DND-41 (cell line): Measurements from ENCODE around the gene GPALPP1.

Experiments used
- ATAC-seq: fragments of 200-7000 bp; cut with Tn5 transposase; 3 replicates; pipeline ENCODE4 v1.9.1; 2021; ENCODE audit warnings: low read depth; ENCODE audit not compliant: insufficient read depth
- DNase-seq: peaks from one replicate; pipeline ENCODE4 v3.0.0-alpha.2; 2020
- H2AFZ ChIP-seq: 2 replicates; pipeline ENCODE4 v1.6.0; 2012; ENCODE audit warnings: low read depth, low read length
- H3K27ac ChIP-seq: 2 replicates; pipeline ENCODE4 v1.5.1; 2012; ENCODE audit warnings: low read length, inconsistent platforms
- H3K27me3 ChIP-seq: fragments of 200-600 bp; sonication (generic); 2 replicates; pipeline ENCODE4 v1.6.0; 2012; ENCODE audit warnings: low read length, mild to moderate bottlenecking, inconsistent platforms; ENCODE audit not compliant: insufficient read depth, poor library complexity
- H3K36me3 ChIP-seq: 2 replicates; pipeline ENCODE4 v1.5.1; 2012; ENCODE audit warnings: low read length, inconsistent platforms; ENCODE audit not compliant: insufficient read depth
- H3K4me1 ChIP-seq: 2 replicates; pipeline ENCODE4 v1.5.1; 2012; ENCODE audit warnings: mild to moderate bottlenecking, low read length; ENCODE audit not compliant: insufficient read depth
- H3K4me2 ChIP-seq: 2 replicates; pipeline ENCODE4 v1.6.0; 2012; ENCODE audit warnings: mild to moderate bottlenecking, moderate library complexity, low read length, inconsistent platforms; ENCODE audit not compliant: insufficient read depth
- H3K4me3 ChIP-seq, 2 experiments: fragments of 200-600 bp in 1 of 2; shearing (Covaris generic) in 1 of 2; 2 replicates each; pipeline ENCODE4 v1.5.1; 2012 to 2016; ENCODE audit warnings: inconsistent platforms in 2 of 2, low read length in 2 of 2, mild to moderate bottlenecking in 2 of 2, low read depth in 1 of 2, moderate library complexity in 1 of 2
- H3K79me2 ChIP-seq: 2 replicates; pipeline ENCODE4 v1.6.0; 2012; ENCODE audit warnings: low read length, inconsistent platforms; ENCODE audit not compliant: insufficient read depth
- H3K9ac ChIP-seq: 2 replicates; pipeline ENCODE4 v1.6.0; 2012; ENCODE audit warnings: low read depth, mild to moderate bottlenecking, inconsistent platforms, low read length, moderate library complexity
- H3K9me3 ChIP-seq: 2 replicates; pipeline ENCODE4 v1.5.1; 2012; ENCODE audit warnings: low read length, moderate library complexity, mild to moderate bottlenecking, inconsistent platforms; ENCODE audit not compliant: insufficient read depth, severe bottlenecking
- H4K20me1 ChIP-seq: 2 replicates; pipeline ENCODE4 v1.6.0; 2012; ENCODE audit warnings: low read length; ENCODE audit not compliant: insufficient read depth
- EZH2 ChIP-seq: IDR thresholded peaks from 3 replicates; pipeline ENCODE4 v1.6.1; 2012; ENCODE audit warnings: borderline replicate concordance, low read depth, mild to moderate bottlenecking, moderate library complexity, low read length, inconsistent platforms; ENCODE audit not compliant: severe bottlenecking
- TF ChIP-seq, protein P1 (sequence below): IDR thresholded peaks from 2 replicates; pipeline ENCODE4 v1.5.1; 2012; ENCODE audit warnings: borderline replicate concordance, low read length, moderate library complexity, mild to moderate bottlenecking; ENCODE audit not compliant: poor library complexity, severe bottlenecking; ENCODE audit errors: extremely low read depth

Gene GPALPP1

DNA sequence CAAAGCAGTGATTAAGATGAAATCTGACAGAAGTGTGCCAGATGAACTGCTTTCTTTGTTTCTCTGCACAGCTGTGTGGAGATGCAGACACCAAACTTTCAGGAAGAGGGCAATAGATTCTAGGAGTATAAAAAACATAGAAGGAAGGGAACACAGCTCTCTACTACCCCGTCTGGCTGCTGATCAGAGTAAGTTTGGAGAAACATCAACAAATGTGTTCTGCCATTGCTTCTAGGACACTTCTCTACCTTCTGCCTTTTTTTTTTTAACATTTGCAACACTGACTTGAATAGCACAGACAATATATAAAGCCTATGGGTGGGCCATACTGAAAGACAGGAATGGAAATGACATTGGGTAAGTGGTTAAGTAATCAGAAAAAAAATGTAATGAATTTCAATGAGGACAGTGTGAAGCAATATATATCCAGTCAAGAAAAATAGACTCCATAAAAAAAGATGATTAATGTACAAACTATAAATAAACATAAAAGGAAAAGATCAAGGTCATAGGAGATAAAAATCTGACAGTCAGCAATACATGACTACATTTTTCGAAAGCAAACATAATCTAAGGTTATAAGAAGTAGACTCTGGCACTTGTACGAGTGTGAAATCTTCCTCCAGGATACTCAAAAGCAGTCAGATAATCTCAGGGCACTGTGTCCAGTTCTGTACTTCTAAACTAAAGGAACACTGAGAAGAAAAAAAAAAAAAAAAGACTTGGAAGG is 21.5 kb upstream of the GPALPP1 start:
- Histone ChIP-seq H2AFZ (no peak overlapping the region), H3K9me3 (peaks cover 16% of the 10 kb centered on the region), H3K4me2 (no peak overlapping the region), H3K27ac (no peak overlapping the region), H3K4me3 (no peak overlapping the region), H3K4me1 (no peaks in the 10 kb centered on the region), H3K79me2 (0 out of 2 replicates have a peak, but pooled peaks cover 4% of the 10 kb centered on the region), H4K20me1 (peaks cover 4% of the 10 kb centered on the region; the same call in 1 of the 2 replicates), H3K9ac (no peak overlapping the region), H3K36me3 (peaks cover 47% of the 10 kb centered on the region), H3K27me3 (no peaks in the 10 kb centered on the region)
- no peak for TF ChIP-seq EZH2
- TF ChIP-seq, protein P1, sequence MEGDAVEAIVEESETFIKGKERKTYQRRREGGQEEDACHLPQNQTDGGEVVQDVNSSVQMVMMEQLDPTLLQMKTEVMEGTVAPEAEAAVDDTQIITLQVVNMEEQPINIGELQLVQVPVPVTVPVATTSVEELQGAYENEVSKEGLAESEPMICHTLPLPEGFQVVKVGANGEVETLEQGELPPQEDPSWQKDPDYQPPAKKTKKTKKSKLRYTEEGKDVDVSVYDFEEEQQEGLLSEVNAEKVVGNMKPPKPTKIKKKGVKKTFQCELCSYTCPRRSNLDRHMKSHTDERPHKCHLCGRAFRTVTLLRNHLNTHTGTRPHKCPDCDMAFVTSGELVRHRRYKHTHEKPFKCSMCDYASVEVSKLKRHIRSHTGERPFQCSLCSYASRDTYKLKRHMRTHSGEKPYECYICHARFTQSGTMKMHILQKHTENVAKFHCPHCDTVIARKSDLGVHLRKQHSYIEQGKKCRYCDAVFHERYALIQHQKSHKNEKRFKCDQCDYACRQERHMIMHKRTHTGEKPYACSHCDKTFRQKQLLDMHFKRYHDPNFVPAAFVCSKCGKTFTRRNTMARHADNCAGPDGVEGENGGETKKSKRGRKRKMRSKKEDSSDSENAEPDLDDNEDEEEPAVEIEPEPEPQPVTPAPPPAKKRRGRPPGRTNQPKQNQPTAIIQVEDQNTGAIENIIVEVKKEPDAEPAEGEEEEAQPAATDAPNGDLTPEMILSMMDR, result no peak
- DNase-seq (no peak), ATAC-seq (no peak)

- ATAC-seq (no peak), DNase-seq (no peak)
- H3K4me3 ChIP-seq, result no peak overlapping the region
- H3K27me3 ChIP-seq, result no peaks in the 10 kb centered on the region
- H3K9me3 ChIP-seq, result peaks cover 10% of the 10 kb centered on the region
- no peak overlapping the region for H2AFZ ChIP-seq
- peaks cover 4% of the 10 kb centered on the region; the same call in 1 of the 2 replicates for H4K20me1 ChIP-seq
- H3K4me1 ChIP-seq, result no peaks in the 10 kb centered on the region
- peaks cover 42% of the 10 kb centered on the region for H3K36me3 ChIP-seq
- no peak overlapping the region for H3K27ac ChIP-seq
- H3K79me2 ChIP-seq, result 0 out of 2 replicates have a peak, but pooled peaks cover 4% of the 10 kb centered on the region
- H3K9ac ChIP-seq, result no peak overlapping the region
- H3K4me2 ChIP-seq, result no peak overlapping the region
- TF ChIP-seq EZH2, result no peak
- TF ChIP-seq, protein P1, result no peak
These were observed 20.9 kb upstream of the GPALPP1 start for GRCh38 chr13:44968434-44968815.

DNA sequence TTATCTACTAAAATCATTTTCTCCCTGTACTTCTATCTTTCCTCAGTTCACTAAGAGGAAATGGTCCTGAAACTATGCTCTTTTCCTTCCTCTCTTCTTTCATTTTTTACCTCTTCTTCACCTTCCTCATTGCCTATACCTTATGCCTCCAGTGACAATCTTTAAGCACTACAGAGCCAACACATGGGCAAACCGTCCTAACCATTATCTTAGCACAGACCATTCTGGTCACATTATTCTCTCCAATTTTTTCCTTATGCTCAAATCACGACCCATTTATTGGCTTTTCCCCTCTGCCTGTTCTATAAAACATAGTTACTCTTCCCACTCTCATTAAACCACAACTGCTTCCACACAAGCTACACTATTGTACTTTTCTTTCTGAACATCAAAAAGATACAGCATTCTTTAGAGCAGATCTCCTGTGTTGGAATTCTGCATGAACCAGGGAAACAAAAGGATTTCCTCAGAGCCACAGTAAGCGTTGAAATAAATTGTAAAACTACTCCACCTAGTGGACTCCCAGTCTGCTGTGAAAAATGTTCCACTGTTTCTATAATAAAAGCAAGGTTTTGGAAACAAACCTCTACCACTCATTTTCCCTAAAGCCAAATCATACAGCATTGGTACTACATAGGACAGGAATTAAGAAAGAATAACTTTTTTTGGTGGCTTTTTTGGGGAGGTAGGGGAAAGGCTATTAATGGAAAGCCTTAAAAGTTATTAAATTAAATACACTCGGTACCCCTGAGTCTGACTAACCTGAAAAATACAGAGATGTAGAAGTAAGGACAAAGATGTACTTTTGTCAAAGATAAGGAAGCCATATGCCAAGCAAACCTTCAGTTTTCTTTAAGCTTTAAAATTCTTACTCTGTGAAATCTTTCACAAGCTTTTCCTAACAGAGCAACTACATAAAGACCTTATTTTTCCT is 19.5 kb upstream of the GPALPP1 start:
- H3K9me3 ChIP-seq, result peaks cover 2% of the 10 kb centered on the region
- H3K79me2 ChIP-seq, result 0 out of 2 replicates have a peak, but pooled peaks cover 4% of the 10 kb centered on the region
- no peaks in the 10 kb centered on the region for H3K4me1 ChIP-seq
- peaks cover 37% of the 10 kb centered on the region for H3K36me3 ChIP-seq
- peaks cover 4% of the 10 kb centered on the region; the same call in 1 of the 2 replicates for H4K20me1 ChIP-seq
- no peak overlapping the region for H2AFZ ChIP-seq
- no peak overlapping the region for H3K9ac ChIP-seq
- TF ChIP-seq, protein P1, result peak; percentile 85
- no peak for TF ChIP-seq EZH2
- no peak overlapping the region for H3K4me3 ChIP-seq
- H3K27ac ChIP-seq, result no peak overlapping the region
- peak; percentile 76 for ATAC-seq
- H3K27me3 ChIP-seq, result no peaks in the 10 kb centered on the region
- DNase-seq, result no peak
- H3K4me2 ChIP-seq, result no peak overlapping the region
